DMS153 treated with DMSO at 0.1 percent for 48 hours (cell line): Measurements from ENCODE around the gene FAM3D.
"Not testable (repeated sequence)": the region's sequence is repeated elsewhere in the genome, so short reads cannot be mapped to it uniquely, and the experiment has no call there.

Experiments
- DNase-seq: peaks from one replicate; lab custom pipeline; 2025; ENCODE audit not compliant: unreplicated experiment; lab: John Stamatoyannopoulos, UW

Gene FAM3D

GRCh38 chr3:58666683-58667082, at the start of gene FAM3D:
Gene FAM3D, minus strand, starts transcription at chr3:58666774. Its CDS starts 11,211 bp downstream, at chr3:58655563.
- no peak for DNase-seq

- no peak for DNase-seq
Observed at GRCh38 chr3:58713715-58714401, 47.3 kb upstream of the FAM3D start.

- DNase-seq: no peak
Observed at GRCh38 chr3:58711871-58712270, 45.3 kb upstream of the FAM3D start.

GRCh38 chr3:58708983-58709382, 42.4 kb upstream of the FAM3D start:
- DNase-seq: not testable (repeated sequence)

- DNase-seq: no peak
Observed at GRCh38 chr3:58708116-58708791, 41.7 kb upstream of the FAM3D start.

- DNase-seq: no peak
Observed at GRCh38 chr3:58707390-58707930, 40.9 kb upstream of the FAM3D start.

- DNase-seq: no peak
Observed at GRCh38 chr3:58706395-58707167, 40.0 kb upstream of the FAM3D start.

GRCh38 chr3:58704745-58705144, 38.2 kb upstream of the FAM3D start:
- DNase-seq: no peak

- not testable (repeated sequence) for DNase-seq
Observed at GRCh38 chr3:58704304-58704703, 37.7 kb upstream of the FAM3D start.

GRCh38 chr3:58698246-58698645, 31.7 kb upstream of the FAM3D start:
- DNase-seq: no peak

- no peak for DNase-seq
Observed at GRCh38 chr3:58697561-58697960, 31.0 kb upstream of the FAM3D start.

GRCh38 chr3:58696813-58697212, 30.2 kb upstream of the FAM3D start:
- DNase-seq: not testable (repeated sequence)

GRCh38 chr3:58696093-58696492, 29.5 kb upstream of the FAM3D start:
- no peak for DNase-seq

GRCh38 chr3:58695284-58695683, 28.7 kb upstream of the FAM3D start:
- DNase-seq: not testable (repeated sequence)

GRCh38 chr3:58693940-58694850, 27.6 kb upstream of the FAM3D start:
- DNase-seq: no peak

GRCh38 chr3:58692484-58692883, 25.9 kb upstream of the FAM3D start:
- no peak for DNase-seq

- no peak for DNase-seq
Observed at GRCh38 chr3:58691997-58692396, 25.4 kb upstream of the FAM3D start.

- no peak for DNase-seq
Observed at GRCh38 chr3:58690490-58690889, 23.9 kb upstream of the FAM3D start.

- DNase-seq: no peak
Observed at GRCh38 chr3:58688574-58688973, 22.0 kb upstream of the FAM3D start.

- DNase-seq: no peak
Observed at GRCh38 chr3:58686847-58687246, 20.3 kb upstream of the FAM3D start.

GRCh38 chr3:58685641-58686040, 19.1 kb upstream of the FAM3D start:
- no peak for DNase-seq
